Dedifferentiated amniotic fluid mesenchymal stem cell (primary cell): ENCODE results near the gene THRB.

Experiments used
- DNase-seq: peaks from one replicate; pipeline ENCODE4 v3.0.0-alpha.2; 2016; ENCODE audit errors: extremely low spot score

Gene THRB

DNA sequence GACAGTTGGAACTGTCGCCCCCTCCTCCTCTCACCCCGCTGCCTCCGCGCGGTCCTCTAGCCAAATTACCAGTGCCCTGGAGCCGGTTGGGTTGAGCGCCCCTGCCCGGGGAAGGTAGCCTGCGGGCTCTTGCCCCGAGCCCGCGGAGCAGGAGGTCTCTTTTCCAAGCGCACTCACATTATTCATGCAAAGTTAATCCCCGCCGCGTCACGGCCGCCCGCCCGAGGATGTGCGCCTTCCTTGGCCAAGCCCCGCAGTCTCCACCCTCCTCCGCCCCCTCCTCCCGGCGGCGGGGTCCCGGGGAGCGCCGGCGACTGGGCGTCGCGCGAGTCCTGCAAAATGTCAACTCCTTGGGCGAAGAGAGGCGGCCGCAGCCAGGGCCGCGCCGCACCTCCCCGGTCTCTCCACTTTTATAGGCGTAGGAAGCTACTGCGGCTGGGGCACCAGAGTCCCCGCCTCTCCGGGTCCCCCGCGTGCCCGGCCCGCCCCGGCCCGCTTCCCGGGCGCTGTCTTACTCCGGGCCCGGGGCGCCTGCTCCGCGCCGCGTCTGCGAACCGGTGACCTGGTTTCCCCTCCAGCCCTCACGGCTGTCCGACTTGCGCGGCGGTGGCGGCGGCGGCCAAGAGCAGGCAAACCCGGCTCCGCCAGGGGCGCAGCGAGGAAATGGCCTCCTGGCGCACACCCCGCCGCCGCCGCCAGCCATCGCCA, at the start of gene THRB:
TSS of gene THRB (minus strand) at position 233 of the 708 bp plus-strand sequence.
- no peak for DNase-seq

DNA sequence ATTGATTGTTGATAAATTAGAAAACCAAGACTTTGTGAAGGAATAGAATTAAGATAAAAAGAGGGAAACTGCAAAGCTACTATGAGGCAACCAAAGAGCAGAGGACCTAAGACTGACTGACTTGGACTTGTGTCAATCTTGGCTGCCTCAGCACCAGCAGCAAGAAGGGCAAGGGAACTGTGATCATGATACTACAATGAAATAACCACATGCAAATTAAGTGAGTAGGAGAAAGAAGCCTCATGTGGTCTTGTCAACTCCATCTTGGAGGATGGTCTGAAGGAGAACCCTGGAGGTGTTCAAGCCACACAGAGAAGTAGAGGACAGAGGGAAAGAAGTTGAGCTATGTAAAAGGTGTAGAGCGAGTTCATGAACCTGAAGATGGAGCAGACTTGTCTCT, 47.3 kb upstream of the THRB start:
- DNase-seq = no peak

DNA sequence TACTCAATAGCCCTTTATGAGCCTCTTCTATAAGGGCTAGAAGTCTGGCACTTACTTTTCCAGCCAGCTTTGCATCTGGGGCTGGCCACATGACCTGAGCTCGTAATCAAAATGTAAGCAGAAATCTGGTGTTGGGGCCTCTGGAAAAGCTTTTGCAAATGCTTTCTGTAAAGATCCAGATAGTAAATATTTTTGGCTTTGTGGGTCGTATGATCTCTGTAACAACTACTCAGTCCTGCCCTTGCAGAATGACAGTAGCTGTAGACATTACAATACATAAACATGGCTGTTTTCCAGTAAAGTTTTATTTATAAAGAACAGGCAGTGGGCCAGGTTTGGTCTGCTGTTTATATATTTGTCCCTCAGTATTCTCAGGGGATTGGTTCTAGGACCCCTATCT, 46.2 kb upstream of the THRB start:
- DNase-seq = no peak

DNA sequence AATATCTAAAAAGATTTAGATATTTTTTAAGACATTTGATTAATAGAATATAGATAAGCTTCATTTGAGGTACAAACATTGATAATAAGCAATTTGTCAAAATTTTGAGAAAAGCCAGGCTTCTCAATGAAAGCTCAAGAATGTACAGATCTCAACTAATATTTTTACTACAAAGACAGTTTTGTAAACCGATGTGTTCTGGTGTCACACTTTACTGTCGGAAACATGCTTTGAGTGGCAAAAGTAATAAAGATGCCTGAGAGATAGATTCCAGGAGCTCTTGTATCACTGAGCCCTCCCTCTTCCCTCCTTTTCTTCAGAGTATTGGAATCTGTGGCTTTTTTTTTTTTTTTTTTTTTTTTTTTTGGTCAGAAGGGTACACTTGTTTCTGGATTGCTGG, 45.0 kb upstream of the THRB start:
- DNase-seq = no peak

DNA sequence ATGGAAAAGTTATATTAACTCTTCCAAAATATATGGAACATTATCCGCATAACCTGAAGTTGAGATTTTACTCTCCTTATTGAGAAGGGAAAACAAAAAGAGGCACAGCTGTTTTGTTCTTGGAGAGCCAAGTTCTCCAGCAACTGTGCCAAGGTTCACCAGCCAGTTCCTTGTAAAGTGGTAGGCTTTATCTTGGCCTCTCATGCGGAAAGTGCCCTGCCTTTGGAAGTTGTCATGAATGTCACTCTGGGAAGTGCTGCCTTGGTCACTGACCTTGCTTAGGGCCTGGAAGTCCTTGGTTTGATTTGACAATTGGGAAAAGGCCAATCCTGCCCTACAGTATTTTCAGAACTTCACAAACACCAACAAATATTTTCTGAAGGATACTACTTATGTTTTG, 44.2 kb upstream of the THRB start:
- DNase-seq = no peak

DNA sequence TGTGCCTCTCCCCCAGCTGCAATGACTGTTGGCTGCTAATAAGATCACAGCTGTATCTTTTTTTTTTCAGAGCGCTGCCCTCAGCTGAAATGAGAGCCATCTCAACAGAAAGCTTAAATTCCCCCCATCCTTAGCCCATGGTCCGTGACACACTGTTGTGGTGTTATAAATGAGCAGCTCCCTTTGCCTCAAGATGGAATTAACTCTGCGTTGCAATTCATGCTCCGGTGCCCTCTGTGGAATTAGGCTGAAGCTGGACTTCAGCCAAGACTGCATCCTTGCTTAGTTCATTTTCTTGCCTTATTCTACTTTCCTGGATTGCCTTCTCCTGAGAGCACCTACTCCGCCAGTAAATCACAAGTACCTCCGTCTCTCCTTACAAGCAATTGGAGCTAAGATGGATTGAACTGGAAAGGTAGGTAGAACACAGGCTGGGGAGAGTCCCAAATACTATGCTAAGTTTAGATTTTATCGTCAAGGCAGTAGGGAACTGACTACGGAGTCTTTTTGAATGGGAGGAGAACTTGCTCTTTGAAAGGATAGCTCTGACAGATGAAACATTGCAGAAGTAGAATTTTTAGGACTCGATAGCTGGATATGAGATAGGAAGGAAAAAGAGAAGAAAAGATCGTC, 39.0 kb upstream of the THRB start:
- DNase-seq = no peak

DNA sequence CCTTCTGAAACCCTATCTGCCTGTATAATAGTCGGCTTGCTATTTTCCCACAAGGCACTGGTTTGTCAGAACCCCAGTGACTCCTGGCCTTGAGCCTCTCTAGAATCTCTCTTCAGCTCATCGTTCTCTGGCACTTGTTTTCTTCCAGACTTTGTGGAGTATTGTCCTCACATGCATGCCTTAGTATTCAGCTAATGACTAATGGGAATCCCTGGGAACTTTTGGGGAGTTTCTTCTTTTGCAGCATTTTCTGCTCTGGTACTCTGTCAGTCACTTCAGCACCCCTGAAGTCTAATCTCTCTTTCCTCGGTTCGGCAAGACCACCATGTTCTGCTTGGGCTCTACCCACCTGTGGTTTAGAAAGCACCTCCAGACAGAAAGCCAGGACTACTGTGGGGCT, 35.8 kb upstream of the THRB start:
- no peak for DNase-seq

DNA sequence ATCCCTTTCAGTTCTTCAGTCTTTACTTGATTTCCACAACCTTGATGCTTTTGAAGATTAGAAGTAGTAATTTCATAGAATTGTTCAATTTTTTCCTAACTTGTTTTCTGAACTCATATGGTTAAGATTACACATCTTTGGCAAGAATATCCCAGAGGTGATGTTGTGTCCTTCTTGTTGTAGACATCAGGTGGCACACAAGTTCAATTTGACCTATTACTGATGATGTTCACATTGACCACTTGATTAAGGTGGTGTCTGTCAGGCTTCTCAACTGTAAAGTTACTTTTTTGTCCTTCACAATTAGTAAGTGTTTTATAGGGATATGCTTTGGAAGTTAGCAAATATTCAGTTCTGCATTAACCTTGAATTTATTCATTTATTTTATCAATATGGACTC, 34.6 kb upstream of the THRB start:
- no peak for DNase-seq

DNA sequence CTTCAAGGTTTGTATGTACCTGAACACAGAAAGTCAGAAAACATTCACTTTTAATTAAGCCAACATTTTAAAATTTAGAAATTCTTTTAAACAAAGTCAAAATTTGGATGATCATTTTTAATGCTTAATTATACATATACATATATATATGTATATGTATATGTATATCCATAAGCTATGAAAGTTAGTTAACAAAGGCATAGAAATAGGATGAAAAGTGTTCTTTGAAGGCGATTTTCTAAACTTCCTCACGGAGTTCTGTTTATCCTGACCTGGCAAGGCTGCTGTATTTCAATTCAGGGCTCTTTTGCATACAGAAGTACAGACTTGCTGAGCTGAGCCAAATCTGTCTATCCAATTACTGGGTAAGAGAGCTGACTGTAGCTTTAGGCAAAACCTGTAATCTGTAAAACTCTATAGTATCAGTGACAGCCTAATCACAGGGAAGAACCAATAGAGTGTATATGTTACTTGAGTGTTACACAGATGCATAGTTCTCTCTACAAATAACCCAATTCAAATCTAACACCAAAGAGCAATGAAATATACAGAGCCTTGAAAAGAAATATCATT, 32.1 kb upstream of the THRB start:
- DNase-seq = no peak

DNA sequence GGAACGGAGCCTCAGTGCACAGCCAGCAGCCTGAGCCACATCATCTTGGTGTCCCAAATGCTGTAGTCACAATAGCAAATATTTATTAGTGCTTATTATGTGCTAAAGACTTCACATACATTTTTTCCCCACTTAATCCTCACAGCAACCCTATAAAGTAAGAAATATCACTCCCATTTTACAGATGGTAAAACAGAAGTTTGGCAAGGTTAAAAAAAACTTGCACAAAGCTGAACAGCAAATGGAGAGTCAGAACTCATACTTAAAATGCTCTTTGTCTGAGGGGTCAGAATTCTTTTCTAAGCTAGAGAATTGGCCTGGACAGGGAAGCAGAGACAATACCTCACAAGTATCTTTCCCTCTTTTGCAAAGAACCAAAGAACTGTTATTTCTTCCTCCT, 30.9 kb upstream of the THRB start:
- DNase-seq = no peak

DNA sequence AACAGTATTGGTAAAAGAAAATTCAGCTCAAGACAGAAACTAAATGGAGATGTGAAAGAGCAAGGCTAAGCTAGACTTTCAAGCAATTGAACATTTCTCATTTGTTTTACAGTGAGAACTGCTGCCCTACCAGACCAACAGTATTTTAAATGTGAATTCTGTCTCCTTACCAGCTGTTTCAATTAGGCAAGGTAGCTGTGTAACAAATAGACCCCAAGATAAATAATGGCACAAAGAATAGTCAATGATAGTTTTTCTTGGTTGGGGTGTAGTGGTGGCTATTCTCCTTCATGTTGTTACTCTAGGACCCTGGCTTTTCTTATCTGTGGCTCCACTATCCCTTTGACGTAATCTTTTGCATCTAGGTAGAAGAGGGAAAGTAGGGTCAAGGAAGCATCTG, 30.4 kb upstream of the THRB start:
- no peak for DNase-seq

DNA sequence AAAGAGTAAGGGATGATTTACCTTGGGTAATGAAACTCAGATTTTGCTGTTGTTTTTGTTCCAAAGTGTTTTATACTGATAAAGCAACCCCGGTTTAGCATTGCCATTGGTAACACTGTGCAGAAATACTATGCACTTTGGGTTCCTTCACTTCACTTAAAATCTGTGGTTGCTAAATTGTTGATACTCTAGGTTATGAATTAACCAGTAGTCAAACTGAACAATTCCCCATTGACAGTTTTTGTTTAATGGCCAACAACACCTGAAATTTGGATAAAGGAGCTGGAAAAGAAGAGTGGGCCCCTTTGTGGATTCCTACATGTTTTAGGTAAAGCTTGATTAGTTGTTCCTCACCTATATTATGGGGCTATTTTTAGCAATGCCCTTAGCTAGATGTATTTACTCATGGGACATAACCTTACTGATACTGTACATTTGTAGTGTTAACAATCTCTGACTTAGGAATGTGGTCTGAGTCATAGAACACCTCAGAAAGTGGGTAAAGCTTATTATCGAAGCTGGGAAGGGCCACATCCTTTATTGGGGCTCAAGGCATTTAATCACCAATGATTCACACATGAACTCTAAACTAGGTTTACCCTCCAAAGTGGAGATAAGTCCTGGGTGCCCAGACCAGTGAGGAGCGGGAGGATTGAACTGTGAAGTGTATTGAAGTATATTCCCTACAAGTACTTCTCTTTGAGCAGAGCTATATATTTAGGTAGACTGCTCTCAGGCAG, 29.5 kb upstream of the THRB start:
- no peak for DNase-seq

DNA sequence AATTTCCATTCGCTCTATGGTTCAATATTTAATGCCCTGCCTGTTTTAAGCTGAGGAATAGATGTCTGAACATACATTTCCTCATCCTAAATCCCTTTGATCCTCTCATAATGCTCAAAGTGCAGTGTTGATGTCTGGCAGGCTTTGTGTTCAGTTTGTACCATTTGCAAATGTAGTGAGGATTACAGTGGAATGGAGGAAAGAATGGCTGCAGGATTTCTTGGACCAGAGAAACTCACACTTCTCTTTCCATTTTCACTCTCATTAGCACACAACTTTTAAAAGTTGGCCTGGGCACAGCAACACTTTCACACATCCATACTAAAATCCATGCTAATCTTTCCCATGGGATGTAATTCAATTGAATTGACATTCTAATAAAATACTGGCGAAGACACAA, 28.6 kb upstream of the THRB start:
- no peak for DNase-seq

DNA sequence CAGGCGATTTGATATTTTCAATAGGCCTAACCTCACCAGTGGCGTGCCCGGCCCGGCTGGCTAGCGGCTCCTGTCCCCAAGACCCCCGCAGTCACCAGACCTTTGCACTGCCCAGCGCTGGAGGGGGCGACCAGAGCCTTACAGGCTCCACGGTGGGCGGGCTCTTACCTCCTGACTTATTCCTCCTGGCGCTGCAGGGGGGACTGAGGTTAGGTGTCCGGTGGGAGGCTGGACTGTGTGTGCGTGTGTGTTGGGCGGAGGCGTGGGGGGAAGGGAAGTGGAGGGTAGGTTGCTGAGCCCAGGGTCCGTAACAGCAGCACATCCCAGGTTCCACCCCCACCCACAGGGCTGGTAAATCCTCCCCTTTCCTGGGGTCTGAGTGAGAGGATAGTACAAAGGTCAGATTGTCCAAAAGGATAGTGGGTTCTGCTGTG, 27.5 kb upstream of the THRB start:
- DNase-seq = no peak

DNA sequence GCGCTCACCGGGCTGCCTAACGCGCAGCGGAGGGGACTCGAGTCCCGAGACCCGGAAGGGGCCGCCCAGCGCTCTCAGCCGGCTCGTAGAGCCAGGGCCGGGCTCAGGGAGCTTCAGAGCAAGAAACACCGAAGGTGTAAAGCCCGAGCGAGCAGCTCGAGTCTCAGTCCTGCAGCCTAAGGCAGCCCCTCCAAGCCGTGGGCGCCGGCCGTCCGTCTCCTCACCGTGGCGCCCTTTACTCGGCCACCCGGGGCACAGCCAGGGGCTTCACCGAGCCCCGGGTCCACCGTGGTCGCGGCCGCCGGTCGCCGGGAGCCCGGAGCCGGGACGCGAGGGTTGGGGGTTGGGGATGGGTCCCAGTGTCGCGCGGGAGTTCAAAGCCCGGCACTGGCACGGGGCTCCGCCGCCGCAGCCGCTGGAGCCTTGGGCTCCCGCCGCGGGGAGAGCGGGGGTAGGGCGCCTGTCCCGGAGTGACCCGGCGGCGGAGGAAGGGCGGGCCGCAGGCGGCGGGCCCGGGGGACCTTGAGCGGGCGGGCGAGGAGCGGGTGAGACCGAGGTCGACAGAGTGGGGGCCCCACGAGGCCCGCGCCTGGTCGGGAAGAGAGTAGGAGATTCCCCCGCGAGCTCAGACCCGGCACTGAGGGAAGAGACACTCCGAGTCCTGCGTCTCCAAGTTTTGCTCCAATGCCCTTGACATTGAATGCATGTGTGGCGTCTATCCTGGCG, 26.9 kb upstream of the THRB start:
- no peak for DNase-seq

DNA sequence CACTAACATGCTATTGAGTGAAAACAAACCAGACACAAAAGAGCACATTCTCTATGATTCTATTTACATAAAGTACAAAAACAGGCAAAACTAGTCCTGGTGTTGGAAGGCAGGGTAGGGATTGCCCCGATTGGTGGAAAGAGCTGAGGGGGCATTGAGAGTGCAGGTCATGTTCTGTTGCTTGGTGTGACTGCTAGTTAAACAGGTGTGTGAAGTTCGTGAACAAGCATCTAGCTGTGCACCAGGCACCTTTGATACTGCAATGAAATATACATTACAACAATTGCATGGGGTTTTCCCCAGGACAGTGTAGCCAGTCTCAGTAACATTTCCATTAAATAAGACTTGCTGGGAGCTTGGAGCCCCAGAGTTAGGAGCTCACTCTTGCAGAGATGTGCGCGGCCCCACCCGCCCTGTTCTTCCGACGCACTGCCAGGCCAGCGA, 26.3 kb upstream of the THRB start:
- no peak for DNase-seq

DNA sequence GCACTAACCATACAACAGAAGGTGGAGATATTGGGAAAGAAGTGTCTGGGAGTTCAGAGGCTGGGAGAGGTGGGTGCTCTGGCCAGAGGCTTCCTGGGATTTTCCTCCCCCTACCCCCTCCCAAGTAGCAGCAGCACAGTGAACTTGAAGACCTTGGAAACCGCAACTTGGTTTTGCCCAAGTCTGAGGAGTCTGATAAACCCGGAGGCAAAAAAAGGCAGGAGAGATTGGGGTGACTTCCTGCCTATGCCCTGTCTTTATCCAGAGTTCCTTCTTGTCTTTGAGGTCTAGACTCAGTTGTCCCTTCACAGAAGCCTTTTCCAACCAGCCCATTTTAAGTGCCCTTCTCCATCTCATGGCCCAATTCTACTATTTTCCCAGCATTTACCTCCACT, 25.4 kb upstream of the THRB start:
- no peak for DNase-seq

DNA sequence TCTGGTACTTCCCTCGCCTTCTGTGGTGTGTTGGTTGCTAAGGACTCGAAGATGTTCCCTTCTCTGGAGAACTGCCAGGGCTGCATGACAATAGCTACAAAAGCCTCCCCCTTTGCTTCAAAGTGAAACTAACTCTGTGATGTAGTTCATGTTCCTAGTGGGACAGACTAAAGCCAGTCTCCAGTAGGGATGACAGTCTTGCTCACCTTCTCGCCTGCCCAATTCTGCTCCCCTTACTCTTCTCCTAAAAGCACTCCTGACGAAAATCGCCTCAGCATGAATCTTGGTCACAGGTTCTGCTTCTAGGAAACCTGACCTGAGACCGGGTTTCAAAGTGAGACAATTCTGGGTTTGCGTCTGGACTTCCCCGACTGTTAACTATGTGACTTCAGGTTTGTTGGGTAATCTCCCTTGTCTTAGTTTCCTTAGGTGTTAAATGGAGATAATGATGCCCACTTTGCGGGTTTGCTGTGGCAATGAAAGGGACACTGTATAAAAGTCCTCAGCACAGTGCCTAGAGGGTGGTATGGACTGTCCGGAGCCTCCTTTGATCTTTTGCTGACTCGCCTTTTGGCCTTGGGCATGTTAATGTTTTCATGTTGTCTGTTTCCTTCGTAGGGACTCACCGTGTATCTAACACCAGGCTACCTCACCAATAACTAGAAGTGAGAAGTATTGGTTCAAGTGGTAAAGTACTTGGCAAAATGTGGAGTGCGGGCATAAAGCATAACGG, 24.9 kb upstream of the THRB start:
- DNase-seq = no peak

DNA sequence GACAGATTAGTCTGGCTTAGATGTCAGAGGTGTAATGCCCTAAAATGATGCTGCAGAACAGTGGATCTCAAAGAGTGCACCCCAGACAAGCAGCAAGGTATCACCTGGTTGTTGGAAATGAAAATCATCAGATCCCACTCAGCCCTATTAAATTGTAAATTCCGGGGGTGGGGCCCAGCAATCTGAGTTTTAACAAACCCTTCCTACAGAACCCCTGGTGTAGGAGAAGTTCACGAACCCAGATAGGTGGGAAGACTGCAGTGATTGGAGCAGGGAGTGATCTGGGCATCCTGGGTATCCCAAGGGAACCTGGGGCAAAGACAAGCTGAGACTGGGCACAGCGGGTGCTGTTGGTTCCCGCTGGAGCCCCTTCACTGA, 24.3 kb upstream of the THRB start:
- no peak for DNase-seq

DNA sequence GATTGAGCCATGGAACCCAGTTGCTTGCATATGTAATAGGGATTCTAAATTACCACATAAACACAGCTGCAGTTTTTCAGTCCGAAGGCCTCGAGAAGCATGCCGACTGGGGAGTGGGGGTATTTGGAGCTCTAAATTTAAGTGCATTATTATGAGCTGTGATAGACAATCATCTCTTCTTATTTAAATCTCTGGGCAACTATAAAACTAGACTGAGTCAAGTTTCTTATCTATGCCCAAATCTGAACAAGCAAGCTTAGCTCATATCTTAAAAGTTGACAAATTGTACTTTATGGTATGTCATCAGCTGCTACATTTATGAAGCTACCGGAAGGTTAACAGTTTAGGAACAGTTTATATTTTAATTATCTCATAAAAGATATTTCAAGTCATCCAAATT, 19.5 kb upstream of the THRB start:
- DNase-seq = no peak

DNA sequence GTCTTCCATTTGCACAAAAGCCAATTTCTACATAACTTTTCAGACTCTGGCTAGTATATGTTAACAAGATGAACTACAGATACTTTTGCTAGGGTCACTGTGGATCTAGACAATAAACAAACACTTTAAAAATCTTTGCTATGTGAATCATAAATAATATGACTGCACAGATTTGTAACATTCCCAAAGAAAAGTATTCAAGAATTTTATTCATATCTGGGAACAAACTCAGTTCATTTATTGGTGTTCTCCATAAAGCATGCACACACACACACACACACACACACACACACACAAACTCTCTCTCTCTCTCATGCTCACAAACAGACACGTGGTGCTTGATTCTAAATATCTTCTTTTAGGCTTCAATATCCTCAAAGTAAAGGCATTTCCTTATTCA, 18.8 kb upstream of the THRB start:
- peak; percentile 67 for DNase-seq
